HG02870 (cell line): ENCODE results near the gene CPAMD8.

Experiments used
- ATAC-seq: cut with Tn5 transposase; IDR thresholded peaks from one replicate; pipeline ENCODE4 v1.9.1; 2021; ENCODE audit warnings: mild to moderate bottlenecking, moderate library complexity; ENCODE audit not compliant: unreplicated experiment

Gene CPAMD8

DNA sequence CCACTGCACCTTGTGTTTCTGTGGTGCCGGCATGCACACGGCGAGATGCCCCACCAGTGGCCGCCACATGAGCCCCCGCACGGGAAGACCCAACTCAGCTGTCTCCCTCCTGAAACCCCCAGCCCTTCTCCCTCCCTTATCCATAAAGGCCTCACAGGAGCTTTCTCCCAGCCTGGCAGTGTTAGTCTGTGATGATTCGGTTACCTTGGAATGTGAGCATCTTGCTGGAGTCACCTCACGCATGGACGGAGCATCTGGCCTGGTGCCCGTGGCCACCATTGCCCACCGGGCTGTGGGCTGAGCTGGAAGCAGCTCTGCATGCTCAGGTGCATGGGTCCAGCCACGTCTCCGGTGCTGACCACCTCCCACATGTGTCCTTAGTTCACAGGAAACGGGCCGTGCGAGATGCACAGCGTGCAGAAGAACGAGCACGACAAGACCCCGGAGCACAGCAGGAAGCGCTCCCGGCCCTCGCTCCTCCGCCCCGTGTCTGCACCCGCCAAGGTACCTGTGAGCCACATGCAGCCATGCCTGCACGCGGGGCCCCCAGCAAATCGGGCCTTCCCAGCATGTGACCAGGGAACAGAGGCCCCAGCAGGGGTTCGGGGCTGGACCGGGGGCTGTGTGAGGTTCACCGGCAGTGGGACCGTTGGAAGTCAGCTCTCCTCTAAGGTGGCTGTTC lies 175.4 kb downstream of the CPAMD8 start:
- ATAC-seq: no peak

DNA sequence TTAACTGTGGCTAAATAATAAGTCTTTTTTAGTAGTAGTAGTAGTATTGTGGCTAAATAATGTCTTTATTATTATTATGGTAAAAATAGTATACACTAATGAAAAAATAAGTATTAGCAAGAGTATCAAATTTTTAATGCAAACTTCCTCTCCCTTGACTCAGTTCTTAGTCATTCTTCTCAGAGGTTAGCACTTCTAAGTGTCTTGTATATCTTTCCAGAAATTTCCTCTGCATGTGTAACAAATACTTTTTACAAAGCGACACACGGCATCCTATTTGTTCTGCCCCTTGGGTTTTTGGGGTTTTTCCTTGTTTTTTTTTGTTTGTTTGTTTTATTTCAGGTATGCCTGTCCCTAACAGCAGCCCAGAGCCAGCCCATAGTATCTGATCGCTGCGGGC lies 176.5 kb downstream of the CPAMD8 start:
- ATAC-seq: no peak

DNA sequence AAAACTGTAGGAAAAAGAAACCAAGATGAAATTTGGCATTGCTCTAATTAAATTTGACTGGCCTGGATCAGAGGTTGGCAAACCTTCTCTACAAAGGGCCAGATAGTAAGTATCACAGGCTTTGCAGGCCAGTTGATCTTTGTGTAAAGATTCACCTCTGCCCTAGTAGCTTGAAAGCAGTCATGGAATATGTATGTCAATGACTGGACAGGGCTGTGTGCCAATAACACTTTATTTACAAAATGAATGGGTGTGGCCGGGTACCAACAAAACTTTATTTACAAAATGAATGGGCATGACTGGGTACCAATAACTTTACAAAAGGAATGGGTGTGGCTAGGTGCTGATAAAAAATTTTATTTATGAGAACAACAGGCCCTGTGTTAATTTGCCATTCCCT lies 177.4 kb downstream of the CPAMD8 start:
- no peak for ATAC-seq

DNA sequence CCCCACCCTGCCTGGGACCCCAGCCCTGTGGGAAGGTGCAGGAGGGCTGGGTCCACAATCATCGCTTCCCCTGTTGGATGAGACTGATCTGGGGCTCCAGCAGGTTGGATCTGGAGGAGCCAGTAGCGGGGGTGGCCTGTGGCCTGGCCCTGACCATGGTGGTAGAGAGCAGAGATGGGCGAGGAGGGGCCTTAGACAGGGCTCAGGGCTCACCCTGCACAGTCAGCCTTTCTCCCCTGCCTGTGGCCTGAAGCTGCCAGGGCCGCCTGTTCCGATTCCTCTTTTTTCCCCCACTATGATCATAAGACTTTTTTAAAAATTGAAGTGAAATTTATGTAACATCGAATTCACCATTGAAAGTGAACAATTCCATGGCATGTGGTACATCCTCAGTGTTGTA lies 179.2 kb downstream of the CPAMD8 start:
- no peak for ATAC-seq

DNA sequence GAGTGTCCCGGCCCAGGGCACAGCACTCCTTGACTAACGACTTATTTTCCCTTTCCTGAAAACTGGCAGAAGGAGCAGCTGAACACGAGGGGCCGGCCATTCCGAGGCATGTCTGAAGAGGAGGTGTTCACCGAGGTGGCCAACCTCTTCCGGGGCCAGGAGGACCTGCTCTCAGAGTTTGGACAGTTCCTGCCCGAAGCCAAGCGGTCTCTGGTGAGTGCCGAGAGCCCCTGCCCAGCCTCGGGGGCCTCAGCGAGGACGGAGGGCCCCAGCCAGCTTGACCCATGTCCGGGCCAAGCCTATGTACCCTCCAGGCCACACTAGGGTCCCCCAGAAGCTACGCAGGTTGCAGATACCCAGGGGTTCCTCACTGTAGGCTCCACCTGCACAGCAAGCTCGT lies 179.7 kb downstream of the CPAMD8 start:
- ATAC-seq: no peak
